VCaP (cell line): ENCODE results near the gene PLA2G4D.

Experiments
- H3K27ac ChIP-seq: fragments of 450-650 bp; 2 replicates; pipeline ENCODE4 v1.5.1; 2017
- CTCF ChIP-seq: fragments of 450-650 bp; conservative IDR thresholded peaks from 2 replicates; pipeline ENCODE4 v1.5.1; 2017; ENCODE audit warnings: mild to moderate bottlenecking, moderate library complexity

The PLA2G4D gene

DNA sequence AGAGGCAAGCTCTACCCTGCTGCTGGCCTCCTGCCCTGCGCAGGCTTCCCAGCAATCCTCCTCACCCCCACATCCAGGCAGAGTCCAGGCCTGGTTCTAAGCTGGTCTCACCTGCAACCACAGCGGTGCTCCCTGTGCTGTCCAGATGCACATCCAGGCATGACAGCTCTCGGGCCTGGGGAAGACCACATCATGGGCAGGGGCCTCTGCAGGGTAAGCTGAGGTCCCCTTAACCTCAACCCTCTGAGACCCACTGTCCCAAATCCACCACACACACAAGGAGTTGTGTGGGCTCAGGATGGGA lies 10.8 kb downstream of the PLA2G4D start:
- no peak for TF ChIP-seq CTCF

DNA sequence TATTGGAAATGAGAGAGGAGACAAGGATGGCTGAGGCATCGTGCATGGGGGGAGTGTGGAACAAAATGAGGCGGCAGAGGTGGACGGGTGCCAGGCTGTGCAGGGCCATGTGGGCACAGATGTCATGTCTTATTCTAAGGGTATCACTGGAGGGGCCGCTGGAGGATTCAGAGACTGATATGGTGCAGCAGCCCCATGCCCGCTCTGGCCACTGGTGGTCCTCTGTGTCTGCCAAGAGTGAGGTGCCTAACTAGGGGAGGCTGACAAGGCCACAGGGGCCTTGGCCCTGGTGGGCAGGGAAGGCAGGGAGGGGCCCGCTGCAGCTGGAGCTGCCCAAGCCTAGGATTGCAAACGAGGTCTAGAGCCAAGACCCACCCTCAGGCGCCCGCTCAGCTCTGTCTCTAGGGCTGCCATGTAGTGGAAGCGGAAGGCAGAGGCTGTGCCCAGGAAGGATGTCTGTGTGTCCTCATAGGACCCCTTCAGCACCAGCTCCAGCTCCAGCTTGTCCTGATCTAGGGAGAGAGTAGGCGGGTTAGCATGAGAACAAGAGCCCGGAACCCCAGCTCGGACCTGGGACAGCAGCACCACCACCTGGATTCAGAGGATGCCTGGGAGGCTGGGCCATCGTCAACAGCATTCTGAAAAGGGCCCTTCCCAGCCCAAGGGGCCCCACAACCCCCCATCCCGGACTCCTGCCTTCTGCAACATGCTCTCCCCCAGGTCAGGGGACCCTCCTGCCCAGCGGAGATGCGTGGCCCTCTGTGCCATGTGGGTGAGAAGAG lies 11.3 kb downstream of the PLA2G4D start:
- TF ChIP-seq CTCF = no peak
- H3K27ac ChIP-seq = no peak overlapping the region

More for the DNA sequence above, 10.8 kb downstream of the PLA2G4D start:
- no peak overlapping the region for H3K27ac ChIP-seq

- TF ChIP-seq CTCF = no peak
- H3K27ac ChIP-seq = no peak overlapping the region
These were observed 12.2 kb downstream of the PLA2G4D start for GRCh38 chr15:42082141-42082540.

DNA sequence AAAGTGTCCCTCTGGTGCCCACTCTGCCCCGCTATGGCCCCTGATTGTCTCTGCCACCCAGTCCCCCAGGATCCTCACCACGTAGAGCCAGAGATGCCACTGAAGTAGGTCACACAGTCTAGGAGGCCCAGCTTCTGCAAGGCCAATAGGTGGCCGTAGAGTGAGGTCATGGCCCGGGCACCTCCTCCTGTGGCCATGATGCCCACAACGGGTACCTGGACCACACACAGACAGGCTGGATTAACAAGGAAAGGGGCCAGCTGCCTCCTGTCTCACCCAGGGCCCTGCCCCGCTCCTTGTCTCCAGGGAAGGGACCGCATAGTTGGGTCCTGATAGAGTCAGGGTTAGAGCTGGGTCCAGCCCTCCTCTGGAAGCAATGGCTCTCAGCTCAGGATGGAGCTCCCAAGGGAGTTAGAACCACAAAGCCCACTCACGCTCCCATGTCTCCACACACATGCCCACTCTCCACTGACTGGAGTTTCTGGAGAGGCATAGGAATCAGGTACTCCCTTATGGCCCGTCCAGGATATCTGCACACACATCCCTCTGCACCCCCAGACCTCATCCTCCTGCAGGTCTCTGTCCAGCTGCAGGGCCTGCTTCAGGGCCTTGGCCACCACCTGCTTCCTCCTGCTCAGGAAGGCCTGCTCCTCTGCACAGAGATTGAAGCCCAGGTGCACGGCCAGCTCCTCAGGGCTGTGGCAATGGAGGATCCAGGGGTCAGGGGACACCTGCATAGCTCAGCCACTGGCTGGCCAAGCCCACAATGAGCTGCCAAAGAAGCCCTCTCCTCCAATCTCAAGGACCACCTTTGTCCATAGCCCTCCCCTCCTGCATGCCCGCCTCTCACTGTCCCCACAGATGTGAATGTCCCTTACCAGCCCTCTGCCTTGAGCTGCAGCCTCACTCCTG lies 13.2 kb downstream of the PLA2G4D start:
- H3K27ac ChIP-seq = no peak overlapping the region
- no peak for TF ChIP-seq CTCF

- no peak overlapping the region for H3K27ac ChIP-seq
- no peak for TF ChIP-seq CTCF
These were observed 14.0 kb downstream of the PLA2G4D start for GRCh38 chr15:42080186-42080918.

GRCh38 chr15:42079401-42079908 lies 14.9 kb downstream of the PLA2G4D start:
- H3K27ac ChIP-seq = no peak overlapping the region
- no peak for TF ChIP-seq CTCF

DNA sequence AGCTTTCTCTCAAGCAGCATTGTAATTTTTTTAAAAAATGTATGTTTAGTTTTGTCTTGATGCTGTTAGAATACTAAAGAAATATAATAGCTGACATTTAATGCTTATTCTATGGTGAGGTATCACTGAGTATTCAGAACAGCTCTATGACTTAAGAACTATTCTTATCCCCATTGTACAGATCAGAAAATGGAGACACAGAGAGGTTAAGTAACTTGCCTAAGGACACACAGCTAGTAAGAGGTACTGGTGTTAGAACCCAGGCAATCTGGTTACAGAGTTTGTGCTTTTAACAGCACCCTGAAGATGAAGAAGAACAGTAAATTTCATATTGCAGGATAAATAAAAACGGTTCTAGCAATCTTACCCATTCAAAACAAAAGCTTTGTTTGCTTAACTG lies 15.5 kb downstream of the PLA2G4D start:
- TF ChIP-seq CTCF = no peak
- H3K27ac ChIP-seq = no peak overlapping the region
